HUES48 (cell line): ENCODE measurements around the gene ANXA2R.
"Not testable (repeated sequence)": the region's sequence is repeated elsewhere in the genome, so short reads cannot be mapped to it uniquely, and the experiment has no call there.

Experiments used
- H3K27ac ChIP-seq: one replicate; pipeline ENCODE4 v1.7.0; 2013; ENCODE audit warnings: low read depth, low read length, inconsistent platforms
- H3K27me3 ChIP-seq: 2 replicates; pipeline ENCODE4 v1.6.1; 2013; ENCODE audit warnings: mild to moderate bottlenecking, low read length; ENCODE audit not compliant: control insufficient read depth, insufficient read depth
- H3K36me3 ChIP-seq: 2 replicates; pipeline ENCODE4 v1.6.1; 2013; ENCODE audit warnings: low read length; ENCODE audit not compliant: control insufficient read depth, insufficient read depth
- H3K4me1 ChIP-seq: 2 replicates; pipeline ENCODE4 v1.6.1; 2013; ENCODE audit warnings: mild to moderate bottlenecking, low read length; ENCODE audit not compliant: control insufficient read depth, insufficient read depth
- H3K4me3 ChIP-seq: 2 replicates; pipeline ENCODE4 v1.5.1; 2013; ENCODE audit warnings: mild to moderate bottlenecking, low read depth, low read length
- H3K9ac ChIP-seq: 2 replicates; pipeline ENCODE4 v1.6.1; 2013; ENCODE audit warnings: mild to moderate bottlenecking, low read depth, low read length, moderate library complexity
- H3K9me3 ChIP-seq: 2 replicates; pipeline ENCODE4 v1.6.1; 2013; ENCODE audit warnings: low read length; ENCODE audit not compliant: control insufficient read depth, insufficient read depth

ANXA2R gene, protein sequence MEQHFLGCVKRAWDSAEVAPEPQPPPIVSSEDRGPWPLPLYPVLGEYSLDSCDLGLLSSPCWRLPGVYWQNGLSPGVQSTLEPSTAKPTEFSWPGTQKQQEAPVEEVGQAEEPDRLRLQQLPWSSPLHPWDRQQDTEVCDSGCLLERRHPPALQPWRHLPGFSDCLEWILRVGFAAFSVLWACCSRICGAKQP

DNA sequence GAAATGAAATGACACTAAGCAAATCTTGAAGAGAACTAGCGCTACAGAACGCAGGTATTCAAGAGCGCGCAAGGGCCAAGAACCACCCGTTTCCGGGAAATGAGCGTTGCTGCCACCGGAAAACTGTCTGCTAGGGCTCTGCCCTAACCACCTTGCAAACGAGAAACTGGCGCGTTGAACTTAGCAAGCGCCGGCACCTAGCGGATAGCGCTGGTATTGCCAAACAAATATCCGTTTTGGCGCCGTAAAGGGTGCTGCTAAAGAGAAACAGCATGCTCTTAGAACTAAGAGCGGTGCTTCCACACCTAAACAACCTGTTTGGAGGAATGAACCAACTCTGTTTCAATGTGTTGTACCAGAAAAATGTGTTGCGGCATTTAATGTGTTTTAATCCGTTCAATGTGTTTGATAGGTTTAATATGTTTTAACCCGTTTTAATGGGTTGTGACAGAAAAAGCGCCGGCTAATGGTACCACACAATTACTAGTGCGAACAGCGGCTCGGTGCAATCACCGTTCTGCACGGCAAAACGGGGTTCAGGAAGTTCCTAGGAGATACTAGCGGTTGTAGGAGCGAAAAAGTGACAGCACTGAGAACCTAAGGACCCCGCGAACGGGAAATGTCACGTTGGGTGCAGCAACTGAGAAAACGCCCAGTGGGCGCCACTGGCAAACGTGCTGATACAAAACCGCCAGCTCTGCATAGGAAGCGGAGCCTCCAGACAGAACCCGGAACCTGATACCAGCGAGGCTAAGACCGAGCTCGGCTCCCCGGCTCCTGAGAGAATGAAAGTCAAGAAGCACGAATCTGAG lies at the start of gene ANXA2R:
ANXA2R (minus strand) TSS at position 33 of the 812 bp plus-strand sequence. CDS start 273 bp downstream, outside the sequence.
- H3K27me3 ChIP-seq = peaks cover 95% of the 10 kb centered on the region
- H3K9me3 ChIP-seq = no peaks in the 10 kb centered on the region
- H3K36me3 ChIP-seq = no peaks in the 10 kb centered on the region
- H3K27ac ChIP-seq = peak within 1 kb of the TSS; percentile 36
- H3K4me3 ChIP-seq = peak within 1 kb of the TSS; percentile 51
- peaks cover 32% of the 10 kb centered on the region for H3K4me1 ChIP-seq
- no peak within 1 kb of the TSS for H3K9ac ChIP-seq

DNA sequence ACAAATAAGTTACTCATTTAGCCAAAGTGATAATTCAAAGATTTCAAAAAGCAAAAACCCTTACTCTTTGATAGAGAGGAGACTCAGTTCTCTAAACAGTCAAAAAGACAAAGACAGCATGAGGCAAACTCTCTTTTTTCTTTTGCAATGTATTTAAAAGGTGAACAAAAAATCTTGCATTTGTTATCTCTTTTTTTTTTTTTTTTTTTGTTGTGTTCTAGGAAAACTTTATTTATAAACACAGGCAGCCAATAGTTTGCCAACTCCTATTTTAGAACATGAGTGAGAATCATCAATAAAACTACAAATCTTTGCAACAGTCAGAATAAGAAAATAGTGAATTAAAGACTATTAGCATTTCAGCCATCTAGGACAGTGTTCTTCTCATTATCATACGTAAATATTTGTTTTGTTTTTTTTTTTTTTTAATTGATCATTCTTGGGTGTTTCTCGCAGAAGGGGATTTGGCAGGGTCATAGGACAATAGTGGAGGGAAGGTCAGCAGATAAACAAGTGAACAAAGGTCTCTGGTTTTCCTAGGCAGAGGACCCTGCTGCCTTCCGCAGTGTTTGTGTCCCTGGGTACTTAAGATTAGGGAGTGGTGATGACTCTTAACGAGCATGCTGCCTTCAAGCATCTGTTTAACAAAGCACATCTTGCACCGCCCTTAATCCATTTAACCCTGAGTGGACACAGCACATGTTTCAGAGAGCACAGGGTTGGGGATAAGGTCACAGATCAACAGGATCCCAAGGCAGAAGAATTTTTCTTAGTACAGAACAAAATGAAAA lies 46.2 kb upstream of the ANXA2R start:
- H3K4me3 ChIP-seq, H3K9ac ChIP-seq, H3K27me3 ChIP-seq, H3K27ac ChIP-seq, H3K36me3 ChIP-seq, H3K4me1 ChIP-seq: not testable (repeated sequence)
- peaks cover 15% of the 10 kb centered on the region for H3K9me3 ChIP-seq

DNA sequence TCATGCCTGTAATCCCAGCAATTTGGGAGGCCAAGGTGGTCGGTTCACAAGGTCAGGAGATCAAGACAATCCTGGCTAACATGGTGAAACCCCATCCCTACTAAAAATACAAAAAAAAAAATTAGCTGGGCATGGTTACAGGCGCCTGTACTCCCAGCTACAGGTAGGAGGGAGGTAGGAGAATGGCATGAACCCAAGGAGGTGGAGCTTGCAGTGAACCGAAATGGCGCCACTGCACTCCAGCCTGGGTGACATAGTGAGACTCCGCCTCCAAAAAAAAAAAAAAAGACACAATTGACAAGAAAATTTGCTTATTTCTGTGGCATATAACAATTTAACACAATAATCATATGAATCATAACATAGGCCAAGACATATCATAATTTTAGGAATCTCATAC lies 45.3 kb upstream of the ANXA2R start:
- Histone ChIP-seq H3K27me3 (no peaks in the 10 kb centered on the region), H3K9ac (no peak overlapping the region), H3K9me3 (peaks cover 15% of the 10 kb centered on the region), H3K27ac (no peak overlapping the region), H3K36me3 (no peaks in the 10 kb centered on the region), H3K4me3 (no peak overlapping the region), H3K4me1 (no peaks in the 10 kb centered on the region)

DNA sequence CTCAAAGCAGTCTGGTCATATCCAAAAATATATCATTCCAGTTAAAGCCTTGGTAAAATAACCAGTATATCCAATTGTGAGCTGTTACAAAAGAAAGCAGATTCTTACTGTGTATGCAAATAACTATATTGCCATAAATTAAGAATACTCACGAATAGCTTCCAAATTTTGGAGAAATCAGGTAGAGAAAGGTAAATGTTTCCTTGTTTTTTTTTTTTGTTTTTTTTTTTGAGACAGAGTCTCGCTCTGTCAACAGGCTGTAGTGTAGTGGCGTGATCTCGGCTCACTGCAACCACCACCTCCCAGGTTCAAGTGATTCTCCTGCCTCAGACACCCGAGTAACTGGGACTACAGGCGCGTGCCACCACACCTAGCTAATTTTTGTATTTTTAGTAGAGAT lies 44.3 kb upstream of the ANXA2R start:
- H3K4me1 ChIP-seq, H3K9ac ChIP-seq, H3K36me3 ChIP-seq, H3K27me3 ChIP-seq, H3K27ac ChIP-seq, H3K4me3 ChIP-seq: not testable (repeated sequence)
- peaks cover 15% of the 10 kb centered on the region for H3K9me3 ChIP-seq

DNA sequence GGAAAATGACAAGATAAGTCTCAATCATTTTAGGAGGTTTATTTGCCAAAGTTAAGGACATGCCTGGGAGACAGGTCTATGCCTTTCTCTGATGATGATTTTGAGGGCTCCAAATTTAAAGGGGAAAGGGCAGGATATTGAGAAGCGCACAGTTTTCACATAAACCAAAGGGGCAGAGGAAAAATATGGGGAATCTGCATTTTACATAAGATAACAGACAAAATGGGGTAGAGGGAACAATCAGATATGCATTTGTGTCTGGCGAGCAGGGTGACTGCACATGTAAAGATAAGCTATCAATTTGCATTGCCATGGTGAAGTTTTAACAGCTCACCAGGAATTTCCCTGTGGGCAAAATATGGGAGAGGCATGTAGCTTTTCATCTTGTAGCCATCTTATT lies 41.2 kb upstream of the ANXA2R start:
- H3K4me3 ChIP-seq, H3K36me3 ChIP-seq, H3K27me3 ChIP-seq: not testable (repeated sequence)

DNA sequence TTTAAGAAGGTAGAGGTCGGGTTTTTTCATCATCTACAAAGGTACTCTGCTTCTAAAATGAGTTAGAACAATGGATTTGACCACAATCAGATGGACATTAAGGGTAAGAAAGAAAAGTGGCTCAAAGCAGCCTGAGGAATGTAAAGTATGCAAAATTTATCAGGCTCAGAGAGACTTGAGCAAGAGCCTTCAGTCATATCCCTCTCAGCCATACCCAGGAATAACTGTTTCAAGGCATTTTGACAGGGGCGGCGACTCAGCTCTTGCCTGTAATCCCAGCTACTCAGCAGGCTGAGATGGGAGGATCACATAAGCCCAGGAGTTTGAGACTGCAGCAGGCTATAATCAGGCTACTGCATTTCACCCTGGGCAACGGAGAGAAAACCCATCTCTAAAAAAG lies 38.8 kb upstream of the ANXA2R start:
- Histone ChIP-seq H3K9me3 (peaks cover under 1% of the 10 kb centered on the region; the same call in 1 of the 2 replicates), H3K36me3 (0 out of 2 replicates have a peak, but pooled peaks cover 3% of the 10 kb centered on the region), H3K9ac (no peak overlapping the region), H3K4me3 (no peak overlapping the region), H3K27ac (no peak overlapping the region), H3K4me1 (no peaks in the 10 kb centered on the region), H3K27me3 (no peaks in the 10 kb centered on the region)

More for the DNA sequence above, 41.2 kb upstream of the ANXA2R start:
- H3K9ac ChIP-seq, H3K4me1 ChIP-seq, H3K27ac ChIP-seq: not testable (repeated sequence)
- peaks cover 15% of the 10 kb centered on the region for H3K9me3 ChIP-seq

DNA sequence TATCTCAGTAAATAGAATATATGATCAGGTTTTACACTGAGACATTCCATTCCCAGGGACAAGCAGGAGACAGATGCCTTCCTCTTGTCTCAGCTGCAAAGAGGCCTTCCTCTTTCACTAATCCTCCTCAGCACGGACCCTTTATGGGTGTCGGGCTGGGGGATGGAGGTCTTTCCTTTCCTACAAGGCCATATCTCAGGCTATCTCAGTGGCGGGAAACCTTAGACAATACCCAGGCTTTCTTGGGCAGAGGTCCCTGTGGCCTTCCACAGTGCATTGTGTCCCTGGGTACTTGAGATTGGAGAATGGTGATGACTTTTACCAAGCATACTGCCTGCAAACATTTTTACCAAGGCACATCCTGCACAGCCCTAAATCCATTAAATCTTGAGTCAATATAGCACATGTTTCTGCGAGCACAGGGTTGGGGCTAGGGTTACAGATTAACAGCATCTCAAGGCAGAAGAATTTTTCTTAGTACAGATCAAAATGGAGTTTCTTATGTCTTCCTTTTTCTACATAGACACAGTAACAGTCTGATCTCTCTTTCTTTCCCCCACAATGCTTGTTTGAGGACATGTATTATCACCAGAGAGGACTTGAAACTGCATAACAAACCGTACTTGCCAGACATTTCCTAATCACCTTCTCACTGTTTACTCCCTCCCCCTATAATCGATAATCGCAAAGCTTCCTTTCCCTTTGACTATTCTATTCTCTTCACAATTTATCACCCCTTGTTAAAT lies 37.5 kb upstream of the ANXA2R start:
- not testable (repeated sequence) for H3K27ac ChIP-seq, H3K9ac ChIP-seq, H3K4me3 ChIP-seq, H3K36me3 ChIP-seq, H3K4me1 ChIP-seq, H3K27me3 ChIP-seq, H3K9me3 ChIP-seq

DNA sequence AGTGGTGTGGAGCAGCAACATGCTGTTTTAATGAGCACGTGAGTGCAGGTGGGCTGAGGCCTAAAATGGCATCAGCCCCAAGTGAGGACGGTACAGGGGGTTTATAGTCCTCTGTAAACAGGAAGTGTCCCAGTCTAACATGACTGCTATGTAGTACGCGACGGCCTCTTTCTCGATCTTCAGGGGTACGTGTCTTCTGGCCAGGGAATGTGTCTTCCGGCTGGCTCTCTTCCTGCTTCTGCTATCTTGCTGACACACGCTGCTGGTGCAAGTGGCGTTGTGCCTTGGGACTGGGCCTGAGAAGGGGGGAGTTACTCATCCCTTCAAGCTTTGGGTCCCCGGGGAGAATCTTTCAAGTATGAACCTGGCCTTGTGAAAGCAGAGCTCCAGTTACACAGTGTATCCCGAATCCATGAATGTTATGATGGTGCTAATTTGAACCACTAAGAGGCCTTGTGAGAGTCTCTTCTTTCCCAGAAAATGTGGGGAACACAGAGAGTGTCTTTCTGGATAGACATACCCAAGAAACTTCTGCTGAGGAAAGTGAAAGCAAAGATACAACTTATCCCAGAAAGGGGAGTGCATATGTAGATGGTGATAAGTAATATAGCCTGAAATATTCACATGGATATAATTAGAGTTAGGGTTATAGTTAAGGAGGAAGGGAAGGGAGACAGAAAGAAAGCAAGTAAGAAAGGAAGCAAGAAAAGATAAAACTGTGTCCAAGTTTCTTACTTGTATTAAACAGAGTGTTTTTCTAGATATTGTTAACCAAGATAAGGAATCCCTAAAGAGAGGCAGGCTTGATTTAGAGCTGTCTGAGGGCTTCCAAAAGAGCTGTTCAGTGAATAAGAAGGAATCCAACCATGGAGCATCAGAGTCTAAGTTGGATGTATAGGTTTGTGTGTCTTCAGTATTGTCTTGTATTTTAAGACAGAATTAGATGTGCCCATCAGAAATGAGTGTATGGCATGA lies 35.5 kb upstream of the ANXA2R start:
- H3K36me3 ChIP-seq = peaks cover 11% of the 10 kb centered on the region; the same call in 1 of the 2 replicates
- no peak overlapping the region for H3K9ac ChIP-seq
- H3K4me3 ChIP-seq = no peak overlapping the region
- no peak overlapping the region for H3K27ac ChIP-seq
- no peaks in the 10 kb centered on the region for H3K9me3 ChIP-seq
- no peaks in the 10 kb centered on the region for H3K4me1 ChIP-seq
- no peaks in the 10 kb centered on the region for H3K27me3 ChIP-seq

DNA sequence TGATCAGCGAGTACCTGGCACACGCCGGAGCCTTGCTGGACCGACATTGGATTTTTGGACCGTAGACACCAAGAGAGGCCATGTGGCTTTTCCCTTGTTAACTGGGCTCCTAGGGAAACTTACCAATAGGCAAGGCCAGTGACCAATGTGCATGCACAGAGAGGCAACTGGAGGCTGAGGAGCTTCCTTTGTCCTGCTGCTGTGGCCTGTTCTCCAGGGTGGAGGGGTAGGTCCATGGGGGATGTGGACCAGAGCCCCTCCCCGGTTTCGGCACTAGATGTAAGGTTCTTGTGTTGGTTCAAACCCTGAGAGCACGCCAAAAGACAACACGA lies 34.8 kb upstream of the ANXA2R start:
- peaks cover 11% of the 10 kb centered on the region; the same call in 1 of the 2 replicates for H3K36me3 ChIP-seq
- H3K4me1 ChIP-seq = no peaks in the 10 kb centered on the region
- H3K27ac ChIP-seq = no peak overlapping the region
- H3K9me3 ChIP-seq = no peaks in the 10 kb centered on the region
- H3K27me3 ChIP-seq = no peaks in the 10 kb centered on the region
- no peak overlapping the region for H3K9ac ChIP-seq
- no peak overlapping the region for H3K4me3 ChIP-seq
